ENCODE measurements around the gene NXPH2. TPM values are rescaled to one million over a fixed set of nuclear protein-coding genes. Genes with fewer than 3 reads are reported as not detected.

NXPH2 gene
- total and polyA plus RNA-seq, 2 of the 13 experiments (the other 11 are each of a cell fraction or from before 2014, with no cell fraction given): not detected

- 0 out of 2 replicates have a peak, but pooled peaks have one; percentile 29 for TF ChIP-seq RNF2 (conservative IDR thresholded peaks at IDR 0.05; ENCODE audit: low read depth)
- no peak for TF ChIP-seq ZBTB40 (IDR thresholded peaks at IDR 0.05)
- no peak for TF ChIP-seq ZBTB40 (CRISPR knock-in tag; IDR thresholded peaks at IDR 0.05)
- TF ChIP-seq KLF16 (CRISPR knock-in tag; IDR thresholded peaks at IDR 0.05): no peak; a peak in 1 of 4 replicates
- TF ChIP-seq FIP1L1 (IDR thresholded peaks at IDR 0.05; ENCODE audit: borderline replicate concordance, insufficient read depth, low read depth, low read length): no peak
- no peak for TF ChIP-seq MEF2D (CRISPR knock-in tag; IDR thresholded peaks at IDR 0.05)
- TF ChIP-seq MED13 (CRISPR knock-in tag; IDR thresholded peaks at IDR 0.05): no peak
- no peak for TF ChIP-seq E2F2 (CRISPR knock-in tag; IDR thresholded peaks at IDR 0.05; ENCODE audit: borderline replicate concordance)
- TF ChIP-seq ZNF512B (CRISPR knock-in tag; IDR thresholded peaks at IDR 0.05; ENCODE audit: borderline replicate concordance): peak; percentile 56; the same call in 1 of the 2 replicates
- no peak for TF ChIP-seq ZNF572 (CRISPR knock-in tag; IDR thresholded peaks at IDR 0.05)
- no peak for TF ChIP-seq ZFY (CRISPR knock-in tag; IDR thresholded peaks at IDR 0.05)
- TF ChIP-seq HMG20B (CRISPR knock-in tag; conservative IDR thresholded peaks at IDR 0.05): no peak
- no peak for TF ChIP-seq SNAPC2 (CRISPR knock-in tag; IDR thresholded peaks at IDR 0.05)
- TF ChIP-seq ELK4 (CRISPR knock-in tag; IDR thresholded peaks at IDR 0.05; ENCODE audit: borderline replicate concordance): no peak
Measured at GRCh38 chr2:138720035-138720838, 60.0 kb downstream of the NXPH2 start (continued).

All from HepG2 (cell line).